MM.1S (cell line): ENCODE data around the gene GLE1.

Experiments
- EZH2 ChIP-seq: fragments of 300-600 bp; sonication (generic); optimal IDR thresholded peaks from 2 replicates; pipeline ENCODE3; 2017; ENCODE audit warnings: low read depth, mild to moderate bottlenecking, antibody characterized with exemption, low read length, mixed read lengths
- EZH2phosphoT487 ChIP-seq: fragments of 300-600 bp; sonication (generic); IDR thresholded peaks from 2 replicates; pipeline ENCODE4 v1.6.1; 2018; ENCODE audit warnings: antibody characterized with exemption, low read length
- TF ChIP-seq, protein P1 (sequence below): fragments of 300-600 bp; sonication (generic); IDR thresholded peaks from 2 replicates; pipeline ENCODE4 v1.5.1; 2016; ENCODE audit warnings: antibody characterized with exemption, low read length, mixed read lengths

DNA sequence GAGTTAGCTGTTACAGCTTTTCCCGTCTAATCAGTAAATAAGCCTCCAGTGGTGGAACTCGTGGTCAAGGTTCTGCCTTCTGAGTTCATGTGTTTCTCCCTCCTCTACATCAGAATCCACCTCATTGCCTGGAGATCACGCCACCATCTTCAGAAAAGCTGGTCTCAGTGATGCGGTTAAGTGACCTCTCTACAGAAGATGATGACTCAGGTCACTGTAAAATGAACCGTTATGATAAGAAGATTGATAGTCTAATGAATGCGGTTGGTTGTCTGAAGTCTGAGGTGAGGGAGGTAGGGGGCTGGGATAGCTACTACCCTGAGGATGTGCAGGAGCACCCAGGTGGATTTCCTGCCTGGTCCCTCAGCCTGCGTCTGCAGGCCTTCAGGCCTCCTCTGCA lies 35.4 kb upstream of the GLE1 start:
- TF ChIP-seq, protein P1, sequence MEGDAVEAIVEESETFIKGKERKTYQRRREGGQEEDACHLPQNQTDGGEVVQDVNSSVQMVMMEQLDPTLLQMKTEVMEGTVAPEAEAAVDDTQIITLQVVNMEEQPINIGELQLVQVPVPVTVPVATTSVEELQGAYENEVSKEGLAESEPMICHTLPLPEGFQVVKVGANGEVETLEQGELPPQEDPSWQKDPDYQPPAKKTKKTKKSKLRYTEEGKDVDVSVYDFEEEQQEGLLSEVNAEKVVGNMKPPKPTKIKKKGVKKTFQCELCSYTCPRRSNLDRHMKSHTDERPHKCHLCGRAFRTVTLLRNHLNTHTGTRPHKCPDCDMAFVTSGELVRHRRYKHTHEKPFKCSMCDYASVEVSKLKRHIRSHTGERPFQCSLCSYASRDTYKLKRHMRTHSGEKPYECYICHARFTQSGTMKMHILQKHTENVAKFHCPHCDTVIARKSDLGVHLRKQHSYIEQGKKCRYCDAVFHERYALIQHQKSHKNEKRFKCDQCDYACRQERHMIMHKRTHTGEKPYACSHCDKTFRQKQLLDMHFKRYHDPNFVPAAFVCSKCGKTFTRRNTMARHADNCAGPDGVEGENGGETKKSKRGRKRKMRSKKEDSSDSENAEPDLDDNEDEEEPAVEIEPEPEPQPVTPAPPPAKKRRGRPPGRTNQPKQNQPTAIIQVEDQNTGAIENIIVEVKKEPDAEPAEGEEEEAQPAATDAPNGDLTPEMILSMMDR = no peak
- TF ChIP-seq EZH2phosphoT487 = no peak
- TF ChIP-seq EZH2 = no peak
